GM19468 (cell line): ENCODE measurements around the gene HIVEP2.
A peak's percentile ranks its signal among the peaks of the same experiment; 100 is the strongest.

Experiments used
- ATAC-seq: cut with Tn5 transposase; IDR thresholded peaks from one replicate; pipeline ENCODE4 v1.9.1; 2021; ENCODE audit warnings: mild to moderate bottlenecking, moderate library complexity, moderate number of reproducible peaks; ENCODE audit not compliant: unreplicated experiment; ENCODE audit errors: extremely low read depth

HIVEP2 gene

DNA sequence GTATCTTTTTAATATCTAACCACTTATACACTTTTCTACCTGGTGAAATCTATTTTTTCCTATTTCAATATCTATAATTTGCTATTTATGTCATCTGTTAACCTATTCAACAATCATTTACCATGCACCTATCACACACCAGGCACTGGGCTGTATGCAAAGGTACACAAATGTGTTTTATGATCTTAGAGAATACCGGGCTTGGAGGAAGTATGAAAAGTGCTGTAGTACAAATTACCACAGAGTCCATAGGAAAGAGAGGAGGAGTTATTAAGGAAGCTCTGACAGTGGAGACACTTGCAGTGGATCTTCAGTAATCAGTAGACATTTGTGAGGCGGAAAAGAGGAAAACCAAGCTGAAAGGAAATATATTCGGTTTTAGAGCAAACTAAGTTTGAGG is 96.0 kb downstream of the HIVEP2 start:
- no peak for ATAC-seq

GRCh38 chr6:142848156-142848555 is 96.8 kb downstream of the HIVEP2 start:
- no peak for ATAC-seq

GRCh38 chr6:142846883-142847287 is 98.1 kb downstream of the HIVEP2 start:
- ATAC-seq = no peak

DNA sequence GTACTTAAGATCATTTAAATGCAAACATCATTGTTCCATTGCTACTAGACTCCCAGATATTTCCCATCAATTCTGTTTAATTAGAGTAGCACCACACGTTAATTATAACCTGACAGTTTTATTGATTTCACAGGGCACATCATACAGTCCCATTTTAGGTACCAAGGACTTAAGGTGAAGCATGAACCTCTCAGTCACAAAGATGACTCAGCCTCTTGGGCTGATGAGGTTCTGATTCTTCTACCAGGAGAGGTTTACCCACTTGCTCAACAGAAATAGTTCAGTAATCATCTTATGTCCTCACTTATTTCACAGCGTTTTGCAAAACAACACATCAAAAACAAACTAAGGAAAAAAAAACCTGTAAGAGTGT is 98.5 kb downstream of the HIVEP2 start:
- ATAC-seq = no peak

GRCh38 chr6:142845624-142846458 is 99.1 kb downstream of the HIVEP2 start:
- ATAC-seq = no peak

DNA sequence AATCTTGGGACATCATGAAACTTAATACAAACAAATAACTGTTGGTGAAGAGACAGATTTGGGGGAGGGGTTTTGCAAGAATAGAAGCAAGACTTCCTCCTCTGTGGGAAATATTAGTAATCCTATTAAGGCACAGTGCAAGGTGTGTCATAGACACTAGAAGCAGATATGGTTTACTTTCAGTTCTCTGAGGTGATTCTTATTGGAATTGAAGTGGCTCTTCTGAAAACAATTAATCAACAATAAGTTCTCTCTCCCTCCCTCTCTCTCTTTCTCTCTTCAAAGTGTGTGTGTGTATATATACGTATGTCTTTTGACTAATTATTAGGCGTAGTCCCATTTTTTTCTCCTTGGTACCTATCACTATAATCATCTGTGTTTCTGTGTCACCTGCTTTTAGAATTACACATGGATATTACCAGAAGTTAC is 99.8 kb downstream of the HIVEP2 start:
- ATAC-seq = peak; percentile 41

GRCh38 chr6:142844065-142844755 is 100.8 kb downstream of the HIVEP2 start:
- ATAC-seq = no peak

DNA sequence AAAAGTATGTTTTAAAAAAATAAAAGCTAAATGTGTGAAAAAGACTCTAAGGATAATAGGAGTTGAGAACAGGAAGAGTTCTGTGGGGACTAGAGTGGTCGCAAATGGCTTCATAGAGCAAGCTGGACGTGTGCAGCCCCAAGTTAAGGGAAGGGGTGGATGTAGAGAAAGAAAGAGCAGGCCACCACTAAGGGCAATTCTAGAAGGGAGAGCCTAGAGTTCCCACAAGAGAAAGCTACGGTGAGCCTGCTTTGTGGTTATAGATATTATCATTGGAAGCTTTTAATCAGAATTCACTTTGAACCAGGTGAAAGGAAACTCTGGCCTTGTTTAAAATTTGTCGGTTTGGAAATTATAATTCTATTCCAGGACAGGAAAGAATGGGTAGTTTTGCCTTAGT is 101.6 kb downstream of the HIVEP2 start:
- no peak for ATAC-seq

GRCh38 chr6:142842418-142843261 is 102.3 kb downstream of the HIVEP2 start:
- peak; percentile 48 for ATAC-seq

DNA sequence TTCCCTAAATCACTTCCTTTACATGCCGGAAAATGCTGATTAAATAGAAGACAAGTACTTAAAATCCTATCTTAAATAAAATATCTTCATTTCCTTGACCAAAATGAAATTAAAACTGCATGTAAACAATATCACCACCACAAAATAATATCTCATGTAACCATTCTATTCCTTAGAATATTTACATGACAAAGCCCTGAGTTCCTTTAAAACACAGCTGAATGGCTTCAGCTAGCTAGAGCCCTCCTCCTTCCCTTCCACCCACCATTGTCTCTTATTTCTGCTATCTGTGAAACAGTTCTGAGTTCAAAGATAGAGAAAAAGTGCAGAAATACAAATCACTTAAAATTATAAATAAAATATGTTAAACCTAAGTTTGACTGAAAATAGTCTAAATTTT is 103.1 kb downstream of the HIVEP2 start:
- no peak for ATAC-seq

- no peak for ATAC-seq
Observed at GRCh38 chr6:142839686-142840040, 105.3 kb downstream of the HIVEP2 start.

GRCh38 chr6:142838821-142839685 is 105.9 kb downstream of the HIVEP2 start:
- no peak for ATAC-seq

DNA sequence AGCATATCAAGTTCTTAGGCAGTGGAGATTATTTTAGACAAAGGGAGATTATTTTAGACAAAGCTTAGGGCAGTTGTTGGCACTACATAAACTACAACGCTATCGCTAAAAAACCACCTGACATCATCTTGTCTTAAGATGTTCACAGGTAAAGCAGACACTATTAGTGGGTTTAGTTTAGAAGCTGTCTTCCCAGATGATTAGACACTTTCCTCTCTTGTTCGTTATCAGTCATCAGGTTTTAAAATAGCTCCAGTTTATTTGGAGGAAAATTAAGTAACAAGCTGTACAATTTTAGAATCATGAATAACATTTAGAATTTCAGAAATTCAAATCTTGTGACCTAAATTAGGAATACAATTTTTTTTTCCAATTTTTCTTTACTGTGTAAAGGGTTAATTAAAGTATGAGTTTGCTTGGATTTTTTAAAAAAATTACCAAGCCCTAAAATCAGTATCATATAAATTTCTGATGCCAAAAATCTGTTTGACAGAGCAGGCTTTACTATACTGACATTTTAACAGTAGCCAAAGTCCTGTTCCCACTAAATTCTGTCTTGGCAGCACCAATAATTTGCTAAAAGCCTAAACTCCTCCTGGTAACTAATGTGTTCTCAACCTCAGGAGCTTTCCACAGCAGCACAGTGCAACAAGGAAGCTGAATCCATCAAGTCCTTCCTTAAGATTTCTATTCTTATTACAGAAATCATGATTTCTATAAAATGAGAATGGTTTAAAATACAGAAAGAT is 109.0 kb downstream of the HIVEP2 start:
- ATAC-seq = no peak

DNA sequence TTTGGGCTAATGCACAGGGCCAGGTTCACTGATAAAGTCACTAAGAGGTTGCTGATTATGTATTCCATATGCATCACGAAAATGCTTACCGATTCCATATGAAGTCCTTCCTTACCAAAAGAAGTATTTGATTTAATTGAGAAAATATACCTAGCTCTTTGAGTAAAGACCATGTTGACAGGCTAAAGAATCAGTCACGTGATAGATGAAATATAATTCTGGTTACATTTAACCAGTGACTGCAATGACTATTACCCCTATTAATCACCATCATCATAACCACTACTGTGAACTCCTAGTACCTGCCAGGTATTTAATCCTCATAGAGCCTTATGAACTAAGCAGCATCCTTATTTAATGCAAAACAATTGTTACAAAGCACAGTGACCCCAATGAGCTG is 110.1 kb downstream of the HIVEP2 start:
- ATAC-seq = no peak

DNA sequence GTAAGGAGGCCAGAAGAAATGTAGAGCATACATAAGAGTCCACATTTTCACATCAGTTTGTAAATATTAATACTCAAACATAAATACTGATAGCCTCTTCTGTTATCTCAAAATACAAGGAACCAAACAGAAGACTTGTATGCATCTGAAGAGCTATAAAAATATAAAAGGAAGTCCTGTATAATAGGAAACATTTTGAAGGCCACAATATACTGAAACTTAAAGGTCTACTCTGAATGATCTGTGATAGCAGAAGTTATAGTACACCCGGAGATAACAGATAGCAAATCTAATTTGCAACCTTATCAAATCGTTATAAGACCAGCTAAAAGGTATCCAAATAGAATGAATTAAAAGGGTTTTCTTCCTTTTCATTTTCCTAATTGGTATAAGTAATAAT is 111.2 kb downstream of the HIVEP2 start:
- ATAC-seq = no peak

DNA sequence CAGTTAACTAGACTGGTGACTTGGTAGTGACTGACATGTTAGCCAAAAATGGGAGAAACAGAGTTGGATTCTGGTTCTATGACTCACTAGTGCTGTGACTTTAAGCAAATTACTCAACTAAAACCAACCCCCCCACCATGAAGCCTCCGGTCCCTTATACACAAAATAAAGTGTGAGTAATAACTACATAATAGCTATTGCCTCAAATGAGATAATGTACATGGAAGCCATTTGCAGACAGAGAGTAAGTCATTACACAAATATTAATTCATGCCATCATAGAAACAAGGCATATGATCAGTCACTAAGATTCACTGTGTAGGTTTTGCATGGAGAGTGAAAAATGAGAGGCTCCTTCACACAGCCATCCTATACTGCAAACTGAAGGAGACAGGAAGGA is 111.9 kb downstream of the HIVEP2 start:
- ATAC-seq = no peak

DNA sequence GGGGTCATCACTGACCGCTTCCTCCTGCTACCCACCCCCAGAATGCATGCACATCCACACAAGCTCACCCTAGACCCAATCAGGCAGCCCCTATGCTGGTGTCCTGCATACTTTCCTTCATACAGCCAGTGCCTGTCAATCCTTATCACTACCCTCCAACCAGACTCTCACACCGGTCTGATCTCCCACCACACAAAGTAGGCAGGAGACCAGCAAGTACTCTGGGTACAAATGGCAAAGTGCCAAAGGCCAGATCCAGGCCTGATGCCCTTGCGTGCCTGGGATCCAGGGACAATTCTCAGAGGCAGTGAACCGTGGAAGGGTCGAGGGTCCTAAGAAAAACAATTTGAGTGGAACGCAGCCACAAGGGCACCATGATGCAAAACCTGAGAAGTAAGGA is 114.2 kb downstream of the HIVEP2 start:
- no peak for ATAC-seq

- ATAC-seq = no peak
Observed at GRCh38 chr6:142830116-142830710, 114.8 kb downstream of the HIVEP2 start.

DNA sequence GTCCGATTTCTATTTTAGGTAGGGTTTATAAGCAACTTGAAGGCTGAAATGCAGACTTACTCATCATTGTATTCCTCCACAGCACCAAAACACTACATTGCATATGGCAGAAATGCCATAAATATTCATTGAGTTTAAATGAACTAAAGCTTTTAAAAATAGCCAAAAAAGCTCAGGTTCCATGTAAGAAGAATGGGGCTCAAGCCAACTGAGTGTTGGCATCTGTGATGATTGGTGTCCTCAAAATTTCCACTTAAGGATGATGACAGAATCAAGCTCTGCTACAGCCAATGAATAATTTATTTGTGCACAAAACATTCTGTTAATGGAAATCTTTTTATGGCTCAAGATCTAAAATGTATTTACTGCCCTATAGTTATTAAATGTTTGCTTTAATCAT is 115.4 kb downstream of the HIVEP2 start:
- no peak for ATAC-seq
